MCF 10A (cell line): ENCODE measurements around the gene COL27A1. TPM values are rescaled to one million over a fixed set of nuclear protein-coding genes. Genes with fewer than 3 reads are reported as not detected.

Experiments used
- BruUV-seq: library from RNA; stranded (reverse); fragments of 400-500 nt; replicated peaks from 2 replicates; lab custom pipeline; 2021; lab: Mats Ljungman, UMichigan
- CTCF ChIA-PET: fragments of 300-600 bp; sonication (Branson Sonifier 250); formaldehyde crosslinking; extraction: SDS; loops from one replicate; lab custom pipeline; 2021; ENCODE audit warnings: antibody characterized with exemption, inconsistent platforms; lab: Yijun Ruan, JAX
- POLR2A ChIA-PET: fragments of 300-600, 350-650 bp; sonication (Branson Sonifier 250); formaldehyde crosslinking; extraction: SDS; loops from one replicate; lab custom pipeline; 2020; ENCODE audit warnings: antibody characterized with exemption, inconsistent platforms; lab: Yijun Ruan, JAX
- DNase-seq: peaks from one replicate; pipeline ENCODE4 v3.0.0-alpha.2; 2018; ENCODE audit not compliant: unreplicated experiment
- H3K27ac Mint-ChIP-seq: one replicate; pipeline ENCODE4 v1.8.0; 2022; ENCODE audit warnings: mild to moderate bottlenecking, low read depth, mixed read lengths; ENCODE audit not compliant: unreplicated experiment
- H3K27me3 Mint-ChIP-seq: one replicate; pipeline ENCODE4 v1.8.0; 2022; ENCODE audit warnings: mixed read lengths; ENCODE audit not compliant: insufficient read depth, unreplicated experiment
- H3K36me3 Mint-ChIP-seq: one replicate; pipeline ENCODE4 v1.8.0; 2022; ENCODE audit warnings: mild to moderate bottlenecking, moderate library complexity, mixed read lengths; ENCODE audit not compliant: insufficient read depth, unreplicated experiment
- H3K4me1 Mint-ChIP-seq: one replicate; pipeline ENCODE4 v1.8.0; 2022; ENCODE audit warnings: mixed read lengths; ENCODE audit not compliant: insufficient read depth, unreplicated experiment
- H3K4me3 Mint-ChIP-seq: one replicate; pipeline ENCODE4 v1.8.0; 2022; ENCODE audit warnings: mild to moderate bottlenecking, moderate library complexity, mixed read lengths; ENCODE audit not compliant: unreplicated experiment
- H3K9me3 Mint-ChIP-seq: one replicate; pipeline ENCODE4 v1.8.0; 2022; ENCODE audit warnings: mixed read lengths; ENCODE audit not compliant: unreplicated experiment
- CTCF ChIP-seq: fragments of 200-600 bp; IDR thresholded peaks from one replicate; pipeline ENCODE4 v1.8.0; 2022; ENCODE audit warnings: antibody characterized with exemption, mild to moderate bottlenecking; ENCODE audit not compliant: unreplicated experiment
- intact Hi-C: fragments of 100-400 bp; cut with micrococcal nuclease; formaldehyde crosslinking; loops from 2 replicates; pipeline ENCODE4 v1.14.1; 2022
- total RNA-seq: library from RNA; stranded (reverse); gene quantifications from 2 replicates; pipeline ENCODE4 v1.2.3, GENCODE V29; 2022

The COL27A1 gene
- total RNA-seq, 1 experiment from 2014 or later: 2.9 TPM

GRCh38 chr9:114134827-114135396 lies 20.4 kb upstream of the COL27A1 start:
- H3K27ac Mint-ChIP-seq: no peak overlapping the region
- CTCF ChIA-PET: interaction anchor here (0.9 to 1.2 kb wide), 3 partner anchors 53 to 174 kb away, joined by 3 to 4 read pairs (median 3); no protein-coding TSS in a partner anchor
- BruUV-seq: no TSS peak

GRCh38 chr9:114137831-114138230 lies 17.5 kb upstream of the COL27A1 start:
- Mint-ChIP-seq H3K9me3 (no peaks in the 10 kb centered on the region), H3K4me1 (no peaks in the 10 kb centered on the region), H3K36me3 (no peaks in the 10 kb centered on the region), H3K27ac (no peak overlapping the region), H3K4me3 (no peak overlapping the region), H3K27me3 (peaks cover 60% of the 10 kb centered on the region)
- no peak for TF ChIP-seq CTCF
- CTCF ChIA-PET: interaction anchor here (0.7 to 2.3 kb wide), 4 partner anchors 16 to 152 kb away, joined by 3 to 8 read pairs (median 6); partner anchors contain the start of gene COL27A1
- BruUV-seq: no TSS peak
- no peak for DNase-seq
- intact Hi-C loops: no loop called here
- POLR2A ChIA-PET: no interaction called here

More at GRCh38 chr9:114134827-114135396, 20.4 kb upstream of the COL27A1 start:
- H3K9me3 Mint-ChIP-seq: no peaks in the 10 kb centered on the region
- intact Hi-C loops: no loop called here
- H3K36me3 Mint-ChIP-seq: no peaks in the 10 kb centered on the region
- DNase-seq: no peak
- POLR2A ChIA-PET: interaction anchor here (1.6 kb wide), 1 partner anchor 9 kb away, joined by 5 read pairs; no protein-coding TSS in a partner anchor
- no peak overlapping the region for H3K4me3 Mint-ChIP-seq
- H3K27me3 Mint-ChIP-seq: peaks cover 47% of the 10 kb centered on the region
- TF ChIP-seq CTCF: no peak
- no peaks in the 10 kb centered on the region for H3K4me1 Mint-ChIP-seq

- peaks cover 61% of the 10 kb centered on the region for H3K27me3 Mint-ChIP-seq
- H3K36me3 Mint-ChIP-seq: no peaks in the 10 kb centered on the region
- ChIA-PET CTCF (interaction anchor here (1.0 kb wide), 1 partner anchor 32 kb away, joined by 5 read pairs; no protein-coding TSS in a partner anchor), POLR2A (no interaction called here)
- H3K9me3 Mint-ChIP-seq: no peaks in the 10 kb centered on the region
- DNase-seq: no peak
- no peak for TF ChIP-seq CTCF
- intact Hi-C loops: no loop called here
- no TSS peak for BruUV-seq
- H3K4me1 Mint-ChIP-seq: no peaks in the 10 kb centered on the region
- no peak overlapping the region for H3K4me3 Mint-ChIP-seq
- H3K27ac Mint-ChIP-seq: no peak overlapping the region
Observed at GRCh38 chr9:114138552-114138971, 16.8 kb upstream of the COL27A1 start.

- Mint-ChIP-seq H3K36me3 (no peaks in the 10 kb centered on the region), H3K9me3 (no peaks in the 10 kb centered on the region), H3K27ac (no peak overlapping the region), H3K4me1 (no peaks in the 10 kb centered on the region), H3K4me3 (no peak overlapping the region), H3K27me3 (peaks cover 61% of the 10 kb centered on the region)
- intact Hi-C loops: no loop called here
- ChIA-PET CTCF (interaction anchor here (0.9 to 1.0 kb wide), 2 partner anchors 31 to 32 kb away, joined by 4 to 5 read pairs; no protein-coding TSS in a partner anchor), POLR2A (interaction anchor here (0.7 kb wide), 1 partner anchor 33 kb away, joined by 5 read pairs; no protein-coding TSS in a partner anchor)
- no peak for TF ChIP-seq CTCF
- no peak for DNase-seq
- no TSS peak for BruUV-seq
Observed at GRCh38 chr9:114139071-114139470, 16.3 kb upstream of the COL27A1 start.
